ENCODE measurements around the gene MYB.

Gene MYB

GRCh38 chr6:135191508-135192255 is 10.6 kb downstream of the MYB start:
- no peak for DNase-seq

GRCh38 chr6:135192256-135193174 is 11.4 kb downstream of the MYB start:
- DNase-seq, result no peak

DNA sequence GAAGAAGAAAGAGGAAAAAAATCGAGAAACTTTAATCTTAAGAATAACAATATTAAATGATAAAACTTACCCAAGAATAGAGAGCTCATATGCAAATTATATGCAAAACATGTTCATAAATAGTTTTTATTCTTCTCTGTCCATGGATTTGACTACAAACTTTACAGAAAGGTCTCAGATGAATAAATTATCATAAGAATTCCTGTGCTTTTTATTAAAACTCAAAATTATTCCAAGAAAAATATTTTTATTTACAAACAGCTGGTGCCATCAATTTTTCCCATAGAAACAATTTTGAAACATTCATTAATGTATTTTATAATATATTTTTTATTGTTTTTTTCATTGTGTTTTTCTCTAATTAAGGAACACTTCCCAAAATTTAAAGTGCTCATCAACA is 12.1 kb downstream of the MYB start:
- DNase-seq, result no peak

- no peak for DNase-seq
These were observed 13.9 kb downstream of the MYB start for GRCh38 chr6:135195041-135195440.

GRCh38 chr6:135195522-135195921 is 14.4 kb downstream of the MYB start:
- DNase-seq, result no peak

GRCh38 chr6:135196739-135197510 is 15.8 kb downstream of the MYB start:
- DNase-seq, result no peak

DNA sequence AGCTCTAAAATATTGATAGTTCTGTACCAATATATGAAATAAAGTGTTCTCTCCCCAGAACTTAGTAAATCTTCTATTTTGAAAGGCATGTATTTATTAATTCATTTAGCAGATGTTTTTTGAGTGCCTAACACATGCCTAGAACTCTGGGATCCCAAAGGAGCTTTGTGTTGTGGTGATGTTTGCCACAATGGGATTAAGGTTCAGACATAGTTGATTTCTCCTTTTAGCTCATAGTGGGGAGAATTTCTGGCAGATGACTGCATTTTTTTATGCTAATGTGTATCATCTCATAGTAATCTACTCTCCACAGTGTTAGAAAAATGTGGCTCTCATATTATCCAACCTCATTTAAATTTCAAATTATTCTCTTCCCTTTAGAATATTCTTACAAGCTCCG is 21.7 kb downstream of the MYB start:
- no peak for DNase-seq

DNA sequence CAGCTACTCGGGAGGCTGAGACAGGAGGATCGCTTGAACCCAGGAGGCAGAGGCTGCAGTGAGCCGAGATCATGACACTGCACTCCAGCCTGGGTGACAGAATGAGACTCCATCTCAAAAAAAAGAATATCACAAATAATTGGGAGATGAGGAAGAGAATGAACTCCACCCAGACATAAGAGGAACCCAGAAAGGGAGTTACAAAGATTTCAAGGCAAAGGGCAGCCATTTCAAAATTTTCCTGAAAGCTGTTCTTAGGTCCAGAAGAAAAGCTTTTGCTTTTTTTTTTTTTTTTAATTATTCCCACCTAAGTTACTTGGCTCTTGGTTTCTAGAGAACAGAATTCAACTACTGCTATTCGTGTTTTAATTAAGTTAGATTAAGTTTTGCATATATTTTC is 23.8 kb downstream of the MYB start:
- no peak for DNase-seq

GRCh38 chr6:135209803-135210202 is 28.7 kb downstream of the MYB start:
- no peak for DNase-seq

DNA sequence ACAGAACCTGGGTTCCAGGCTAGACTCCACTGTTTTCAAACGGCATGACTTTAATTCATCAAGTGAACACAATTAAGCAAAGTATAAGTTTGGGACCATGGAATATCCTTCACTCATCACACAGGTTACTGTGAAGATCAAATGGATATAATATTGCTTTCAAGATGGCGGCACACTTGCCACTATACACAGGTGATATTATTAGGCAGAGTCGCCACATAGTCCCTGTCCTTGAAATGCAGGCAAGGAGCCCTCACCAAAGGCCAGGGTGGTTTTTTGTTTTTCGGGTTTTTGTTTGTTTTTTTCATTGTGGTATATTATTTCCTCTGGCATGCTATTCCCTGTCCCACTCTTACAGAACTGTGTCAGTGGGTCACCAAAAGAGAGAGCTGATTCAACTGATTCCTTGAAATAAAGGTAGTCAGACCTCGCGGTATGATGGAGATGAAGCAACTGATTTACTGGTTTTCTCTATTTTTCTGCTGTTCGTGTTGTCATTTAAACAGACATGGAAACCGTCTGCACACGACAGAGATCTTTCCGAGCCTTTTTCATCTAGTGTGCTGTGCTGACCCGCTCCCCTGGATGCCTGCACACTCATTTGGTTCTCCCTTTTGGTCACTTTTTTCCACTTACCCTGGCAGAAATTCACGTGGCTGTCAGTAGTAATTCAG is 29.7 kb downstream of the MYB start:
- DNase-seq, result no peak

- DNase-seq, result no peak
These were observed 30.2 kb downstream of the MYB start for GRCh38 chr6:135211306-135211702.

DNA sequence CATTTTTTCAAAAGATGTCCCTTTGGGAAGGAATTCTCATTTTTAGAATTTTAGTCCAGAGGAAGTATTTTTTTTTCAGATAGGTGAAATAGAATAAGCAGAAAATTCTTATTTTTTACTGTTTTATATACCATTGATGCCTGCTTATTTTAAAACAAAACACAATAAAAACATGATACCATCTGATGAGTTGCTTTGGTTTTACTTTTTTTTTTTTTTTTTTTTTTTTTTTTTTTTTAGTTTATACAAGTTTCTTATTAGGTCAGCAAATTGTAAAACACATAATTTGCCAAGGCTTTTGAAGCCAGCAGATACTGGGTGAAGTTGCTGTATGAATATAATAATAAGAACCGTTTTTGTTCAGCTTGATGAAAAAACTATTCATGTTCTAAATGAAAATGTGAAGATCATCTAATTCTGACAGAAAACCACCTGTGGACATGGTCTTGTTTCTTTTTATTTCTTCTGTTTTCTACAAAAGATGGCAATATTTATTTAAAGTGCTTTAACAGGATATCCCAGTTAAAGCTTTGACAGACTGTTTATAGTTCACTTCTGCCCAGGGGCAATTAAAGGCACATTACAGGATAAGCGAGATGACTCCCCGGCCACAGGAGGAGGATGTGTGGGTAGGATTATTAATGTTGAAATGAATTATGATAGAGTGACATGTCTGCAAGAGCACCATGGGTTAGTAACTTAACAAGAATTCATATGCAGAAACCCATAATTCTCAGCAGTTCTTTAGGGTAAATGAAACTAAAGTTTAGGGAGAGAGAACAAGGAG is 31.1 kb downstream of the MYB start:
- no peak for DNase-seq

DNA sequence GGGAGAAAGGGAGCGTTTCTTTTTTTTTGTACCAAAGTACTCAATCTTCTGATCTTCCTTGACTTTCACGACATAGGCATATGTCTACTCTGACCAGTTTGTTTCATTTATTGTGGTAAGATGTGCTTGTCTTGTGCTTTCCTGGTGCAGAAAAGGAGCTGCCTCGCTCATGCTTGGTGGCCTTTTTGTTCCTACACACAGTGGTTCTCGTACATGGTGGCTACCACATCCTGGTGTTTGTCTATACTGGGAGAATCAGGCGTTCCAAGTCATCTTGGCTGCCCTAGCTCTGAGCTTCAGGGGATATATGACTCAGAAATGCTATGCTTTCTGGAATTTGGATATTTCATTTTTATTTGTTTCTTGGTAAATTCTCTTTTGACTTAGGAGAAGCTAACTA is 31.8 kb downstream of the MYB start:
- DNase-seq, result no peak

GRCh38 chr6:135213616-135214015 is 32.5 kb downstream of the MYB start:
- no peak for DNase-seq

- DNase-seq, result no peak
These were observed 34.1 kb downstream of the MYB start for GRCh38 chr6:135215160-135215559.

- DNase-seq, result no peak
These were observed 34.5 kb downstream of the MYB start for GRCh38 chr6:135215563-135215962.

DNA sequence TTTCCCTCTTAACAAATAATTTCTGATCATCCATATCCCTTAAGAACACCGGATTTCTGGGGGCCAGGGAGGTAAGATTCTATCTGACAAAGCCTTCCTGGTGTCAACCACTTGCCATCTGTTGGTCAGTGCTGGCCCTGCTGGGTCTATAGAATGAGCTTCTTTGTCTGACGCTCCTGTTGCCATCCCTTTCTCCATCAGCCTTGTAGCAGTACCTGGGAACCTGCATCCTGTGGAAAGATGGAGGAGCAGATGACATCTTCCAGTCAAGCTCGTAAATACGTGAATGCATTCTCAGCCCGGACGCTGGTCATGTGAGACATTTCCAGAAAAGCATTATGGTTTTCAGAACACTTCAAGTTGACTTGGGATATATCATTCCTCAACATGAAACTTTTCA is 36.6 kb downstream of the MYB start:
- no peak for DNase-seq

DNA sequence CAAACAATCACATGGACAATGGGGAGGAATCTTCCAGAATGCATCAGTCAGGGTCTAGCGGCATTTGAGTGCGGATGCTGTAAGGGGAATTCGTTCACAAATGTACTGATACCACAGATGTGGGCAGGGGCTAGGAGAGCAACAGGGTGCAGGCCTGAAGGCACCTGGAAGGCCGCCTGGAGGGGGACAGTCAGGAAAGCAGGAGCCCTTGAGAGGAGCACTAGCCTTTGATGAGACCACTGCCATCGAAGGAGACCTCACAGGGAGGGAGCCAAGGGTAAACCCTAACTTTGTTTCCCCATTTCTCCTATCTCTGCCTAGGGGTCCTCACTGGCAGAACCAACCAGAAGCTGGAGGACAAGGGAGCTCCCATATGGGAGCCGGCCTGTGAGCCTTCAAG is 38.2 kb downstream of the MYB start:
- no peak for DNase-seq

DNA sequence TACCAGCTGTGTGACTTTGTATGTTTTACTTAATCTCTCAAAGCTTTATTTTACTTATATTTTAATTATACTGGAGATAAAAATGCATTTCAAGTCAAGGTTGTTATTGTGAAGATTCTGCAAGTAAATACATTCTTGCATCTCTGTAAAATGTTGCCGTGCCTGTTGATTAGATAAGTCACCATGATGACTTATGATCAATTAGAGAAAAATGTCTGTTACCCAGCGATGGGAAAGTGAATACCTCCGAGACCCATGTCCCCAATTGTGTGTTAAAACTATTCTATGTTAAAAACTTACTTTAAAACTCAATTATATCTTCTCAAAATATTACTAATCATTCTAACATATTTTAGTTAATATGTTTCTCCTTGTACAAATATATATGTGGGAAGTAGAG is 39.9 kb downstream of the MYB start:
- no peak for DNase-seq

- no peak for DNase-seq
These were observed 40.4 kb downstream of the MYB start for GRCh38 chr6:135221505-135221904.

DNA sequence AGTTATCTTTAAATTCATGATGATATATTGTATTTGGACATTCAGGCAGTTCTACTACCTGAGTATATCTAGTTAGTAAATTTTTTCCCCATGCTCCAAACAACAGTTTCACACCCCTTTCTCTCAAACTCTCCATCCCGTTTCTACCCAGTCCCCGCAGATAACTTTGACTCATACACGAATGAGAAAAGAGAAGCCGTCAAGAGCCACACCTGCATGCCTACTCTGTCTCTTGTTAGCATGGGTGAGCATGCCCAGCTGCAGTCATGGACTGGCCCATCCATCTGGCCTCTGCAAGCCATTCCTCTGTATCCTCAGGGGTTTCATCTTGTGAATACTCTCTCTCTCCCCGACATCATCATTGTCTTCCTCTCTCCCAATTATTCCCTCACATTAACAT is 41.5 kb downstream of the MYB start:
- no peak for DNase-seq

GRCh38 chr6:135224037-135224647 is 43.0 kb downstream of the MYB start:
- no peak for DNase-seq

Measured in NCI-H1092 treated with DMSO at 0.1 percent for 48 hours (cell line).